DND-41 (cell line): ENCODE data around the gene DPYD.

Experiments used
- CTCF ChIP-seq: IDR thresholded peaks from 2 replicates; pipeline ENCODE4 v1.5.1; 2012; ENCODE audit warnings: borderline replicate concordance, low read length, moderate library complexity, mild to moderate bottlenecking; ENCODE audit not compliant: poor library complexity, severe bottlenecking; ENCODE audit errors: extremely low read depth
- EZH2 ChIP-seq: IDR thresholded peaks from 3 replicates; pipeline ENCODE4 v1.6.1; 2012; ENCODE audit warnings: borderline replicate concordance, low read depth, mild to moderate bottlenecking, moderate library complexity, low read length, inconsistent platforms; ENCODE audit not compliant: severe bottlenecking

GRCh38 chr1:97805093-97805492 is 115.7 kb downstream of the DPYD start:
- TF ChIP-seq EZH2 (no peak), CTCF (no peak)
